CD8-positive, alpha-beta memory T cell (primary cell): ENCODE data around the gene NOL11. TPM values are rescaled to one million over a fixed set of nuclear protein-coding genes. Genes with fewer than 3 reads are reported as not detected.
"Not testable (repeated sequence)": the region's sequence is repeated elsewhere in the genome, so short reads cannot be mapped to it uniquely, and the experiment has no call there.

Experiments
- CTCF ChIA-PET: fragments of 350-600 bp; sonication (Branson Sonifier 250); formaldehyde crosslinking; loops from one replicate; lab custom pipeline; 2021; ENCODE audit warnings: antibody characterized with exemption; lab: Charles Lee
- POLR2A ChIA-PET: fragments of 350-600 bp; sonication (Branson Sonifier 250); formaldehyde crosslinking; loops from one replicate; lab custom pipeline; 2021; ENCODE audit warnings: antibody characterized with exemption; lab: Charles Lee
- DNase-seq, 5 donors: peaks; one replicate each; pipeline versions ENCODE4 v3.0.0 to v3.0.0-alpha.2; 2020 to 2022; ENCODE audit warnings: mixed read lengths in 1 of 5
- H3K27ac ChIP-seq: one replicate; pipeline ENCODE4 v1.7.0; 2013; ENCODE audit warnings: low read depth, mild to moderate bottlenecking, low read length, moderate library complexity
- H3K27me3 ChIP-seq: 2 replicates; pipeline ENCODE4 v1.7.0; 2013; ENCODE audit warnings: low read length, mild to moderate bottlenecking; ENCODE audit not compliant: insufficient read depth, poor library complexity, severe bottlenecking
- H3K36me3 ChIP-seq: 2 replicates; pipeline ENCODE4 v1.7.0; 2013; ENCODE audit warnings: mild to moderate bottlenecking, low read length, moderate library complexity; ENCODE audit not compliant: insufficient read depth
- H3K4me1 ChIP-seq: 2 replicates; pipeline ENCODE4 v1.7.0; 2013; ENCODE audit warnings: mild to moderate bottlenecking, low read length, moderate library complexity; ENCODE audit not compliant: insufficient read depth
- H3K4me3 ChIP-seq: 2 replicates; pipeline ENCODE4 v1.7.0; 2013; ENCODE audit warnings: mild to moderate bottlenecking, low read length
- H3K9me3 ChIP-seq: 2 replicates; pipeline ENCODE4 v1.7.0; 2013; ENCODE audit warnings: mild to moderate bottlenecking, low read length
- H3K27ac Mint-ChIP-seq, 8 donors: one replicate each; pipeline ENCODE4 v1.8.0; 2020 to 2021; ENCODE audit warnings: mixed read lengths in 8 of 8, mild to moderate bottlenecking in 6 of 8, inconsistent platforms in 3 of 8, moderate library complexity in 3 of 8
- H3K27me3 Mint-ChIP-seq, 2 donors: one replicate each; pipeline ENCODE4 v1.8.0; 2020 to 2021; ENCODE audit warnings: mixed read lengths in 2 of 2, mild to moderate bottlenecking in 1 of 2, moderate library complexity in 1 of 2
- H3K36me3 Mint-ChIP-seq, 3 donors: one replicate each; pipeline ENCODE4 v1.8.0; 2020 to 2021; ENCODE audit warnings: mixed read lengths in 3 of 3, inconsistent platforms in 1 of 3, mild to moderate bottlenecking in 1 of 3
- H3K4me1 Mint-ChIP-seq, 3 donors: one replicate each; pipeline ENCODE4 v1.8.0; 2020 to 2021; ENCODE audit warnings: mixed read lengths in 3 of 3, inconsistent platforms in 1 of 3, mild to moderate bottlenecking in 1 of 3
- H3K4me3 Mint-ChIP-seq, 7 donors: one replicate each; pipeline ENCODE4 v1.8.0; 2020 to 2021; ENCODE audit warnings: mixed read lengths in 7 of 7, mild to moderate bottlenecking in 6 of 7, moderate library complexity in 4 of 7, inconsistent platforms in 2 of 7
- H3K9me3 Mint-ChIP-seq, 5 donors: one replicate each; pipeline ENCODE4 v1.8.0; 2020 to 2022; ENCODE audit warnings: mixed read lengths in 5 of 5, mild to moderate bottlenecking in 3 of 5, moderate library complexity in 2 of 5, inconsistent platforms in 1 of 5
- polyA plus RNA-seq: library from polyadenylated mRNA; unstranded; fragments of 300-500 nt; fragmentation: Illumina TruSeq; gene quantifications from one replicate; pipeline ENCODE4 v1.2.3, GENCODE V29; 2021
- total RNA-seq, 2 experiments: library from RNA; stranded (reverse); gene quantifications; one replicate each; pipeline ENCODE4 v1.2.3, GENCODE V29; 2021

Gene NOL11
- total and polyA plus RNA-seq, 3 experiments from 2014 or later: 27.2 to 111 (median 106) TPM

- CTCF ChIA-PET: no interaction called here
- Mint-ChIP-seq H3K27me3 (no peaks in the 10 kb centered on the region), H3K27ac (peak overlapping the region; percentile 36 to 93 (median 76)), H3K9me3 (no peaks in the 10 kb centered on the region), H3K4me1 (peaks cover 11 to 46% (median 27%) of the 10 kb centered on the region in 3 donors), H3K4me3 (peak overlapping the region in 5 of 7 donors; percentile 3 to 61 (median 23)), H3K36me3 (peaks cover 20 to 86% (median 23%) of the 10 kb centered on the region in 3 donors)
- Histone ChIP-seq H3K36me3 (peaks cover 55% of the 10 kb centered on the region), H3K27me3 (no peaks in the 10 kb centered on the region), H3K9me3 (no peaks in the 10 kb centered on the region), H3K27ac (no peak overlapping the region), H3K4me1 (peaks cover 24% of the 10 kb centered on the region), H3K4me3 (no peak overlapping the region)
- no peak for DNase-seq
- POLR2A ChIA-PET: no interaction called here
Measured at GRCh38 chr17:67725807-67726206, 8.1 kb downstream of the NOL11 start.

GRCh38 chr17:67727152-67728039 lies 9.7 kb downstream of the NOL11 start:
- Mint-ChIP-seq H3K27ac (peak overlapping the region in 3 of 8 donors; percentile 22 to 93 (median 72)), H3K4me1 (peaks cover 15 to 43% (median 32%) of the 10 kb centered on the region in 3 donors), H3K36me3 (peaks cover 18 to 83% (median 29%) of the 10 kb centered on the region in 3 donors)
- DNase-seq, H3K27ac ChIP-seq, H3K27me3 Mint-ChIP-seq, POLR2A ChIA-PET, H3K9me3 ChIP-seq, H3K4me3 Mint-ChIP-seq, H3K9me3 Mint-ChIP-seq, CTCF ChIA-PET, H3K4me3 ChIP-seq, H3K27me3 ChIP-seq: not testable (repeated sequence)
- H3K36me3 ChIP-seq: peaks cover 52% of the 10 kb centered on the region
- peaks cover 24% of the 10 kb centered on the region for H3K4me1 ChIP-seq

- Histone ChIP-seq H3K4me1 (peaks cover 25% of the 10 kb centered on the region), H3K36me3 (peaks cover 49% of the 10 kb centered on the region), H3K27ac (no peak overlapping the region), H3K27me3 (no peaks in the 10 kb centered on the region), H3K4me3 (no peak overlapping the region), H3K9me3 (no peaks in the 10 kb centered on the region)
- Mint-ChIP-seq H3K27ac (peak overlapping the region in 1 of 8 donors; percentile 46), H3K4me1 (peaks cover 30 to 59% (median 52%) of the 10 kb centered on the region in 3 donors), H3K27me3 (no peaks in the 10 kb centered on the region), H3K9me3 (no peaks in the 10 kb centered on the region), H3K36me3 (peaks cover 23 to 87% (median 35%) of the 10 kb centered on the region in 3 donors), H3K4me3 (no peak overlapping the region)
- ChIA-PET POLR2A (no interaction called here), CTCF (no interaction called here)
- DNase-seq: no peak
Measured at GRCh38 chr17:67729903-67730302, 12.2 kb downstream of the NOL11 start.

- no peak overlapping the region for H3K4me3 Mint-ChIP-seq
- CTCF ChIA-PET: no interaction called here
- POLR2A ChIA-PET: no interaction called here
- H3K27me3 Mint-ChIP-seq: no peaks in the 10 kb centered on the region
- peaks cover 23 to 82% (median 33%) of the 10 kb centered on the region in 3 donors for H3K36me3 Mint-ChIP-seq
- H3K4me3 ChIP-seq: no peak overlapping the region
- no peaks in the 10 kb centered on the region for H3K27me3 ChIP-seq
- no peak for DNase-seq
- H3K27ac Mint-ChIP-seq: no peak overlapping the region
- no peak overlapping the region for H3K27ac ChIP-seq
- H3K36me3 ChIP-seq: peaks cover 48% of the 10 kb centered on the region
- H3K4me1 Mint-ChIP-seq: peaks cover 24 to 50% (median 44%) of the 10 kb centered on the region in 3 donors
- no peaks in the 10 kb centered on the region for H3K9me3 Mint-ChIP-seq
- no peaks in the 10 kb centered on the region for H3K9me3 ChIP-seq
- H3K4me1 ChIP-seq: peaks cover 18% of the 10 kb centered on the region
Measured at GRCh38 chr17:67730731-67731130, 13.0 kb downstream of the NOL11 start.

GRCh38 chr17:67733449-67733848 lies 15.7 kb downstream of the NOL11 start:
- ChIA-PET CTCF (no interaction called here), POLR2A (no interaction called here)
- Histone ChIP-seq H3K4me1 (peaks cover 4% of the 10 kb centered on the region), H3K27ac (no peak overlapping the region), H3K36me3 (peaks cover 59% of the 10 kb centered on the region), H3K4me3 (no peak overlapping the region), H3K9me3 (no peaks in the 10 kb centered on the region), H3K27me3 (no peaks in the 10 kb centered on the region)
- DNase-seq: no peak
- peak overlapping the region in 4 of 8 donors; percentile 3 to 61 (median 42) for H3K27ac Mint-ChIP-seq
- H3K9me3 Mint-ChIP-seq: no peaks in the 10 kb centered on the region
- peaks cover 13 to 86% (median 32%) of the 10 kb centered on the region in 3 donors for H3K36me3 Mint-ChIP-seq
- peaks cover 20 to 34% (median 29%) of the 10 kb centered on the region in 3 donors for H3K4me1 Mint-ChIP-seq
- no peak overlapping the region for H3K4me3 Mint-ChIP-seq
- H3K27me3 Mint-ChIP-seq: no peaks in the 10 kb centered on the region

- CTCF ChIA-PET: no interaction called here
- peaks cover 4% of the 10 kb centered on the region for H3K4me1 ChIP-seq
- no peak overlapping the region for H3K4me3 ChIP-seq
- Mint-ChIP-seq H3K4me3 (no peak overlapping the region), H3K27ac (no peak overlapping the region), H3K9me3 (no peaks in the 10 kb centered on the region), H3K27me3 (no peaks in the 10 kb centered on the region), H3K4me1 (peaks cover 15 to 23% (median 20%) of the 10 kb centered on the region in 3 donors), H3K36me3 (peaks cover 5 to 81% (median 15%) of the 10 kb centered on the region in 3 donors)
- no peaks in the 10 kb centered on the region for H3K9me3 ChIP-seq
- H3K27ac ChIP-seq: no peak overlapping the region
- POLR2A ChIA-PET: no interaction called here
- peaks cover 58% of the 10 kb centered on the region for H3K36me3 ChIP-seq
- DNase-seq: no peak
- no peaks in the 10 kb centered on the region for H3K27me3 ChIP-seq
Measured at GRCh38 chr17:67737145-67737544, 19.4 kb downstream of the NOL11 start.

GRCh38 chr17:67742025-67742424 lies 24.3 kb downstream of the NOL11 start:
- CTCF ChIA-PET: no interaction called here

More at GRCh38 chr17:67742025-67742424, 24.3 kb downstream of the NOL11 start:
- no peak for DNase-seq
- no peak overlapping the region for H3K27ac ChIP-seq
- peaks cover 56% of the 10 kb centered on the region for H3K36me3 ChIP-seq
- H3K4me1 ChIP-seq: no peaks in the 10 kb centered on the region
- H3K4me3 ChIP-seq: no peak overlapping the region
- POLR2A ChIA-PET: no interaction called here
- H3K36me3 Mint-ChIP-seq: peaks cover 0 to 85% (median 15%) of the 10 kb centered on the region in 3 donors
- H3K27me3 ChIP-seq: no peaks in the 10 kb centered on the region
- H3K27me3 Mint-ChIP-seq: no peaks in the 10 kb centered on the region
- H3K4me1 Mint-ChIP-seq: no peaks in the 10 kb centered on the region
- H3K27ac Mint-ChIP-seq: no peak overlapping the region
- H3K9me3 ChIP-seq: no peaks in the 10 kb centered on the region
- H3K4me3 Mint-ChIP-seq: no peak overlapping the region
- no peaks in the 10 kb centered on the region for H3K9me3 Mint-ChIP-seq
